Liver (tissue), 3 donors: Measurements from ENCODE around the gene NOC2L.

ENCODE experiments used
- CTCF ChIP-seq: fragments of 150-350 bp; IDR thresholded peaks from 2 replicates; pipeline ENCODE4 v1.5.1; 2017; ENCODE audit warnings: improper control_type of control experiment, low read depth, low read length; ENCODE audit not compliant: missing input control
- JUND ChIP-seq, 2 donors: IDR thresholded peaks; 2 replicates each; pipeline ENCODE4 v1.6.1; 2016; ENCODE audit warnings: antibody characterized with exemption in 2 of 2
- MAX ChIP-seq: IDR thresholded peaks from 2 replicates; pipeline ENCODE4 v1.6.1; 2016; ENCODE audit warnings: antibody characterized with exemption
- RAD21 ChIP-seq, 2 donors: IDR thresholded peaks; 2 replicates each; pipeline ENCODE4 v1.6.1; 2016; ENCODE audit warnings: antibody characterized with exemption in 2 of 2, mild to moderate bottlenecking in 2 of 2
- REST ChIP-seq: IDR thresholded peaks from 2 replicates; pipeline ENCODE4 v1.6.1; 2016; ENCODE audit warnings: antibody characterized with exemption, mild to moderate bottlenecking
- RXRA ChIP-seq, 2 donors: IDR thresholded peaks; 2 replicates each; pipeline ENCODE4 v1.6.1; 2017 to 2018; ENCODE audit warnings: antibody characterized with exemption in 2 of 2, mild to moderate bottlenecking in 1 of 2
- SP1 ChIP-seq: IDR thresholded peaks from 2 replicates; pipeline ENCODE4 v1.6.1; 2018; ENCODE audit warnings: antibody characterized with exemption, mild to moderate bottlenecking
- TAF1 ChIP-seq: conservative IDR thresholded peaks from 2 replicates; pipeline ENCODE4 v1.6.1; 2016; ENCODE audit warnings: antibody characterized with exemption, mild to moderate bottlenecking
- YY1 ChIP-seq: IDR thresholded peaks from 2 replicates; pipeline ENCODE4 v1.6.1; 2016; ENCODE audit warnings: antibody characterized with exemption, mild to moderate bottlenecking
- ZBTB33 ChIP-seq: IDR thresholded peaks from 2 replicates; pipeline ENCODE4 v1.6.1; 2016; ENCODE audit warnings: antibody characterized with exemption
- donor health status: healthy.
- donor health status: healthy.

GRCh38 chr1:910881-911721 lies 48.0 kb downstream of the NOC2L start:
- TF ChIP-seq CTCF (no peak), REST (no peak), RAD21 (IDR thresholded peaks at IDR 0.05) (no peak), SP1 (no peak), TAF1 (no peak), JUND (IDR thresholded peaks at IDR 0.05) (no peak), MAX (no peak), RXRA (IDR thresholded peaks at IDR 0.05) (no peak), ZBTB33 (no peak), YY1 (no peak)
